HG03354 (cell line): ENCODE measurements around the gene OCLN.
"Not testable (repeated sequence)": the region's sequence is repeated elsewhere in the genome, so short reads cannot be mapped to it uniquely, and the experiment has no call there.

ENCODE experiments used
- ATAC-seq: cut with Tn5 transposase; IDR thresholded peaks from one replicate; pipeline ENCODE4 v1.9.1; 2021; ENCODE audit warnings: mild to moderate bottlenecking; ENCODE audit not compliant: unreplicated experiment, poor library complexity, severe bottlenecking

Gene OCLN

GRCh38 chr5:69489246-69489645 is 3.3 kb upstream of the OCLN start:
- no peak for ATAC-seq

DNA sequence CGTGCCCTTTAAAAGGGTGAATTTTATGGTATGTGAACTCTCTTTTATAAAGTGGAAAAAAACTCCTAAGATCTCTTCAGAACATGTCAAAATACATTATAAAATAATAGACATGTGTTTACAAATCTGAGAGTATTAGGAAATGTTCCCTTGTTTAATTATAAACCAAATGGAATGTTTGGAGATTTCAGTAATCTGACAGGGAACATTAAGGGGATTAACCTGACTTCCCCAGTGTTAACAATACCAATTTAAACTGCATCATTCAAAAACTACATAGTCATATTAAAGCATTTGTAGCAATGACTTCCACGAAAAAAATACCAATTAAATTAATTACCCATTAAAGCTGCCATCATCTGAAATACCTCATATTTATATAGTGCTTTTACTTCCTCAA is 1.6 kb upstream of the OCLN start:
- ATAC-seq = no peak

DNA sequence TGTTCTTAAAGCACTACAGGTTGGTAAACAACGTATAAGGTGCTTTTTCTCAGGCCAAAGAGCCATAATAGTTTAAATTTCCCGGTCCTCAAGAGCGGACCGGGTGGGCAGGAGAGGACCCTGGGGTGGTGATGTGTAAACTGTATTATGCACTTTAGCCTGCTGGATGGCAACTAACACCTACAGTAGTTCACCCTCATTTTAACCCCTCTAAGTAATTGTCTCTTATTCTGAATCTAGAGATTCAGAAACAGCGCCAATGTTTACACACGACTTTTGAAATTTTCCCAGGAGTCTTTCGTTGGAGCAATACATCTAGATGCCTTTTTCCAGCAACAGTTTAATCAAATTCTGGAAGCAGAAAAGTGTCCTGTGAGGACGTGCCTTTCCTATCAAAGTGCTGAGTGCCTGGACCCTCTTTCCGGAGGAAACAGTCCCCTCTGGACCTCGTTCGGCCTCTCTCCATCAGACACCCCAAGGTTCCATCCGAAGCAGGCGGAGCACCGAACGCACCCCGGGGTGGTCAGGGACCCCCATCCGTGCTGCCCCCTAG is 676 bp upstream of the OCLN start:
- ATAC-seq = no peak

- peak; percentile 52 for ATAC-seq
These were observed 369 bp downstream of the OCLN start for GRCh38 chr5:69492923-69493395.

- ATAC-seq = no peak
These were observed 975 bp downstream of the OCLN start for GRCh38 chr5:69493396-69494133.

- ATAC-seq = no peak
These were observed 1.9 kb downstream of the OCLN start for GRCh38 chr5:69494452-69494851.

- ATAC-seq = no peak
These were observed 4.5 kb downstream of the OCLN start for GRCh38 chr5:69497006-69497520.

GRCh38 chr5:69498384-69498783 is 5.8 kb downstream of the OCLN start:
- no peak for ATAC-seq

DNA sequence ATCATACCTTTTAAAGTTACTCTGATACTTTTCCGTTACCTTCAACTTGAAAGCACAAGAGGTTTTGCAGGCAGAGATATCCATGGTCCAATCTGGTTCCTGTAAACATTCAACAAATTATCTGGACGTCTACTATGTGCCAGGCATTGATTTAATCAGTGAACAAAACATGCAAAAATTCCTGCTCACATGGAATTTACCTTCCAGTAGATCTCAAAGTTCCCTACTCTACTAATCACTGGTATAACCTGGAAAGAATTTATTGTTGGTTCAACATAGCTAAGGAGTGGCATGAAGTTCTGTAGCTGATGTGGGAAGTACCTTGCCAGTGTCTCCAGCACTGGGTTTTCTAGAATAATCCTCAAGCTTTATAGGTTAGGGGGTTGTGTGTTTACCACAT is 9.8 kb downstream of the OCLN start:
- no peak for ATAC-seq

DNA sequence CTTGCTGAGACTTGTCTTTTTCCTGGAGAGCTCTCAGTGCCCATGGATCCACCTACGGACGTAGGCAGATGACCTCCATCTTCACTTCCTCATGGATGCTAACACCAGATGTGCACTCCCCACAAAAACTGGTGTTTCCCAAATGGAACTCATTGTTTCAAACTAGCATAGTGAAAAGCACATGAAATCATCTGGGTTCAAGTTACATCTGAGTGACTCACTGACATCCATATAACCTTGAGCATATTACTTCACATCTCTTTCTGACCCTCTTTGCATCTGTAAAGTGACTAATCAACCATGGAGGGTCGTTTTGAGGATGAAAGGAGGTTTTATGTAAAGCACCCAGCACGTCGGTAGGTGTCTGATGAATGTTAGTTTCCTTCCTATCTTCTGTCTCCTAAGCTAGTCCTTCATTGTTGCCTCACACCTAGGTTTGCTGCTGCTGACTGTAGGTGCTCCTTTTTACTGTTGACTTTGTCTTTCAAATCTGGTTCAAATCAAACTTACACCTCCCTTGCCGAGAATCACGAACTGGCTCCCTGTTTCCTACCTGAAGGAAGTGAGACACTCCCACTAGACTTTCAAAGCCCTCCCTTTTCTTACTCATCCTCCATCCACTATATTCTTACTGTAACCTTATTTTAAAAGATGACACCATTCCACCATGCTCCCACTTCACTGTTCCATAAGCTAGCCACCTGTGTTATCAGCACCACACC is 10.3 kb downstream of the OCLN start:
- no peak for ATAC-seq

DNA sequence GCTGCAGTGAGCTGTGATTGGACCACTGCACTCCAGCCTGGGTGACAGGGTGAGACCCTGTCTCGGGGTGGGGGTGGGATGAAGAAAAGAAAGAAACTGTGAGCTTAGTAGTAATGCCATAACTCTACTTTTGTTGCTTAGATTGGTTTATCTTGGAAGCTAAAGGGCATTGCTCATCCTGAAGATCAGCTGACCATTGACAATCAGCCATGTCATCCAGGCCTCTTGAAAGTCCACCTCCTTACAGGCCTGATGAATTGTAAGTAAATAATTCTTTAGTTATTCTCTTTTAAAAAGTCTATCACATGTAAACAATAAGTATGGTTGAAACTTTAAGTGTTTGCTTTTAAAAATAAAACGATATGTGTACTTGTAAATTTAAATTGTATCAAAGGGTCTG is 11.4 kb downstream of the OCLN start:
- ATAC-seq = no peak

GRCh38 chr5:69505306-69505705 is 12.7 kb downstream of the OCLN start:
- no peak for ATAC-seq

DNA sequence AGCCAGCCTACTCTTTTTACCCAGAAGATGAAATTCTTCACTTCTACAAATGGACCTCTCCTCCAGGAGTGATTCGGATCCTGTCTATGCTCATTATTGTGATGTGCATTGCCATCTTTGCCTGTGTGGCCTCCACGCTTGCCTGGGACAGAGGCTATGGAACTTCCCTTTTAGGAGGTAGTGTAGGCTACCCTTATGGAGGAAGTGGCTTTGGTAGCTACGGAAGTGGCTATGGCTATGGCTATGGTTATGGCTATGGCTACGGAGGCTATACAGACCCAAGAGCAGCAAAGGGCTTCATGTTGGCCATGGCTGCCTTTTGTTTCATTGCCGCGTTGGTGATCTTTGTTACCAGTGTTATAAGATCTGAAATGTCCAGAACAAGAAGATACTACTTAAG is 16.6 kb downstream of the OCLN start:
- no peak for ATAC-seq

- ATAC-seq = no peak
These were observed 18.1 kb downstream of the OCLN start for GRCh38 chr5:69510694-69511093.

DNA sequence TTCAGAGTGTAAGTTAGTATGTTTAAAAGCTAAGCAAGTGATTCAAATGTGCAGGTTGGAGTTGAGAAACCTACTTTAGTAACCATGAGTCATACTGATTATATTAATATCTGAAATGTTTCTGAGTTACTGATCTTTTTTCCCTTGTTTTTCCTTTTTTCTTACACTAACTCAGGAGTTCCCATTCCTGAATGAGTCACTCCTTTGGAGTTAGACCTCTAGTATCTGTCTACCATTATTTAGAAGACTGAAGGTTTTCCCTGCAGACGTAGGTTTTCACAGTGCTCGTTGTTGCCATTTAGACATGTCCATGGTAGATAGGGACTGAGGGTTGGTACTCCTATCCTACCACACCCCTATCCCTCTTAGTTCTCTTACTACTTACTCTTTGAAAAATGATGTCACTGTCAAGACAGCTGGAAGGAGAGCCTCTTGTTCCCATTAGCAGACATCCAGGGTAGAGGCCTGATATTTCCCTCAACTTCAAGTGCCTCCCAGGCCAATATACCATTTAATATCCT is 20.2 kb downstream of the OCLN start:
- no peak for ATAC-seq

DNA sequence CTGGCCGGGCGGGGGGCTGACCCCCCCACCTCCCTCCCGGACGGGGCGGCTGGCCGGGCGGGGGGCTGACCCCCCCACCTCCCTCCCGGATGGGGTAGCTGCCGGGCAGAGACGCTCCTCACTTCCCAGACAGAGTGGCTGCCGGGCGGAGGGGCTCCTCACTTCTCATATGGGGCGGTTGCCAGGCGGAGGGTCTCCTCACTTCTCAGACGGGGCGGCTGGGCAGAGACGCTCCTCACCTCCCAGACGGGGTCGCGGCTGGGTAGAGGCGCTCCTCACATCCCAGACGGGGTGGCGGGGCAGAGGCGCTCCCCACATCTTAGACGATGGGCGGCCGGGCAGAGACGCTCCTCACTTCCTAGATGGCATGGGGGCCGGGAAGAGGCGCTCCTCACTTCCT is 23.0 kb downstream of the OCLN start:
- ATAC-seq = not testable (repeated sequence)

GRCh38 chr5:69516769-69517168 is 24.2 kb downstream of the OCLN start:
- no peak for ATAC-seq

GRCh38 chr5:69517763-69518212 is 25.2 kb downstream of the OCLN start:
- no peak for ATAC-seq

GRCh38 chr5:69519285-69519684 is 26.7 kb downstream of the OCLN start:
- no peak for ATAC-seq

DNA sequence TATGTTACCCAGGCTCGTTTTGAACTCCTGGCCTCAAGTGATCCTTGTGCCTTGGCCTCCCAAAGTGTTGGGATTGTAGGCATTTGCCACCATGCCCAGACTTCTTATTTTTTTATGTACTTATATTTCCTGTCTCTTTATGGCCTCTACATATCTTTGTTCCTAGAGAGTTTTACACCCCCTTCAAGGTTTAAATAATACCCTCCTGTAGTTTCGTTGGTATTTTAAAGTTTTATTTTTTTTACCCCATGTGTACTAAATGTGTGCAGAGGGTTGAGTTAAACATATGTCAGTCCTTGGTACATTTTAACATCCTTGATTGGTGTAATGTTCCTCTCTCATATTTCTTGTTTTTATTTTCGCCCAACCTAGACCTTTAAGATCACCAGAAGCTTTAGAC is 29.4 kb downstream of the OCLN start:
- ATAC-seq = no peak
